ENCODE data around the gene ADRA1B.

DNA sequence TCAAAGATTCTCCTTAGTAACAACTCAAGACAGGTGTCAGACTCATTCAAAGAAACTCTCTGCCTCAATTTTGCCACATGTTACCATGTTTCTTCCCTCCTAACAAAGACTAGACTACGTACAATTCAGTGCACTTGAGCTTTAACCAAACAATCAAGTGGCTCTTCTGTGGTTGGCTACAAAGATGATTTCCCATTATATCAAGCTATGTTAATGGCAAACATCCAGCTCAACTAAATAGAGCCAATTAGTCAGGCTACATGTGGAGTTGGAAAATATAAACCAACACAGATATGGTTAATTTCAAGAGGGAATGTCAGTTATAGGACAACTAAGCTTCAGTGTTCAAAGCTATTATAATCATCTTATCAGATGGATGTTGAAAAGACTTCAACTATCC is 29.2 kb upstream of the ADRA1B start:
- TF ChIP-seq POLR2AphosphoS5 (IDR thresholded peaks at IDR 0.05; ENCODE audit: insufficient read depth, low read depth, low read length): no peak
- TF ChIP-seq, protein P1, sequence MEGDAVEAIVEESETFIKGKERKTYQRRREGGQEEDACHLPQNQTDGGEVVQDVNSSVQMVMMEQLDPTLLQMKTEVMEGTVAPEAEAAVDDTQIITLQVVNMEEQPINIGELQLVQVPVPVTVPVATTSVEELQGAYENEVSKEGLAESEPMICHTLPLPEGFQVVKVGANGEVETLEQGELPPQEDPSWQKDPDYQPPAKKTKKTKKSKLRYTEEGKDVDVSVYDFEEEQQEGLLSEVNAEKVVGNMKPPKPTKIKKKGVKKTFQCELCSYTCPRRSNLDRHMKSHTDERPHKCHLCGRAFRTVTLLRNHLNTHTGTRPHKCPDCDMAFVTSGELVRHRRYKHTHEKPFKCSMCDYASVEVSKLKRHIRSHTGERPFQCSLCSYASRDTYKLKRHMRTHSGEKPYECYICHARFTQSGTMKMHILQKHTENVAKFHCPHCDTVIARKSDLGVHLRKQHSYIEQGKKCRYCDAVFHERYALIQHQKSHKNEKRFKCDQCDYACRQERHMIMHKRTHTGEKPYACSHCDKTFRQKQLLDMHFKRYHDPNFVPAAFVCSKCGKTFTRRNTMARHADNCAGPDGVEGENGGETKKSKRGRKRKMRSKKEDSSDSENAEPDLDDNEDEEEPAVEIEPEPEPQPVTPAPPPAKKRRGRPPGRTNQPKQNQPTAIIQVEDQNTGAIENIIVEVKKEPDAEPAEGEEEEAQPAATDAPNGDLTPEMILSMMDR (IDR thresholded peaks at IDR 0.05; ENCODE audit: extremely low read depth in 1 of 2, insufficient read depth in 1 of 2, low read depth in 1 of 2, low read length in 2 of 2): no peak
- no peak for TF ChIP-seq POLR2A (IDR thresholded peaks at IDR 0.05; ENCODE audit: low read depth, low read length)
